B cell (primary cell): ENCODE results near the gene HELT. TPM values are rescaled to one million over a fixed set of nuclear protein-coding genes. Genes with fewer than 3 reads are reported as not detected.

Experiments
- ATAC-seq: fragments of 200-7000 bp; cut with Tn5 transposase; one replicate; pipeline ENCODE4 v1.10.0; 2021; ENCODE audit warnings: low read depth, mild to moderate bottlenecking, moderate number of reproducible peaks, moderate library complexity
- CTCF ChIA-PET: fragments of 350-600 bp; sonication (Branson Sonifier 250); formaldehyde crosslinking; loops from one replicate; lab custom pipeline; 2021; ENCODE audit warnings: antibody characterized with exemption, inconsistent platforms; lab: Charles Lee
- POLR2A ChIA-PET: fragments of 350-600 bp; sonication (Branson Sonifier 250); formaldehyde crosslinking; loops from one replicate; lab custom pipeline; 2021; ENCODE audit warnings: antibody characterized with exemption; lab: Charles Lee
- DNase-seq: peaks from one replicate; pipeline ENCODE4 v3.0.0; 2013
- H2AFZ ChIP-seq: 2 replicates; pipeline ENCODE4 v1.6.1; 2012; ENCODE audit warnings: mild to moderate bottlenecking, low read depth, low read length; ENCODE audit not compliant: insufficient read depth, poor library complexity, severe bottlenecking
- H3K27ac ChIP-seq, 2 donors: 1 replicate in 1 of 2; 2 replicates in 1 of 2; pipeline ENCODE4 v1.5.1; 2012 to 2013; ENCODE audit warnings: low read length in 2 of 2, mild to moderate bottlenecking in 2 of 2, moderate library complexity in 1 of 2
- H3K27me3 ChIP-seq, 4 experiments: fragments of 200-600 bp in 1 of 4; sonication (generic) in 1 of 4; replicated peaks in 1 of 4; 1 replicate in 2 of 4; 2 replicates in 2 of 4; pipeline versions ENCODE4 v1.6.1 to v1.7.0; 2013 to 2016; ENCODE audit warnings: low read length in 3 of 4, mild to moderate bottlenecking in 2 of 4, mixed read lengths in 1 of 4, moderate library complexity in 1 of 4; ENCODE audit not compliant: insufficient read depth in 4 of 4, control insufficient read depth in 3 of 4; ENCODE audit errors: control extremely low read depth in 1 of 4
- H3K36me3 ChIP-seq, 2 experiments: replicated peaks in 1 of 2; 1 replicate in 1 of 2; 2 replicates in 1 of 2; pipeline versions ENCODE4 v1.6.1 to v1.7.1; 2013; ENCODE audit warnings: low read length in 1 of 2; ENCODE audit not compliant: insufficient read depth in 2 of 2, control insufficient read depth in 1 of 2; ENCODE audit errors: control extremely low read depth in 1 of 2, extremely low read depth in 1 of 2
- H3K4me1 ChIP-seq, 2 donors: fragments of 200-600 bp in 1 of 2; sonication (generic) in 1 of 2; 1 replicate in 1 of 2; 2 replicates in 1 of 2; pipeline versions ENCODE4 v1.5.1 to v1.6.1; 2013 to 2017; ENCODE audit warnings: low read length in 2 of 2; ENCODE audit not compliant: control insufficient read depth in 2 of 2, insufficient read depth in 2 of 2
- H3K4me2 ChIP-seq: replicated peaks from 2 replicates; pipeline ENCODE3; 2012; ENCODE audit warnings: mild to moderate bottlenecking, low read depth, low read length; ENCODE audit not compliant: poor library complexity, severe bottlenecking
- H3K4me3 ChIP-seq, 5 experiments: fragments of 200-600 bp in 1 of 5; sonication (generic) in 1 of 5; 1 replicate in 3 of 5; 2 replicates in 2 of 5; pipeline versions ENCODE4 v1.5.1 to v1.7.0; 2011 to 2016; ENCODE audit warnings: low read length in 4 of 5, mild to moderate bottlenecking in 4 of 5, low read depth in 2 of 5, control low read depth in 1 of 5, moderate library complexity in 1 of 5; ENCODE audit not compliant: insufficient read depth in 1 of 5; ENCODE audit errors: control extremely low read depth in 1 of 5, extremely low read depth in 1 of 5
- H3K79me2 ChIP-seq: fragments of 200-600 bp; sonication (generic); one replicate; pipeline ENCODE4 v1.6.0; 2016; ENCODE audit warnings: low read length; ENCODE audit not compliant: control insufficient read depth, insufficient read depth
- H3K9ac ChIP-seq: fragments of 200-600 bp; sonication (generic); 2 replicates; pipeline ENCODE4 v1.6.1; 2017; ENCODE audit warnings: mild to moderate bottlenecking, low read length, moderate library complexity
- H3K9me3 ChIP-seq, 3 donors: one replicate each; pipeline versions ENCODE4 v1.6.1 to v1.7.1; 2013; ENCODE audit warnings: low read length in 2 of 3; ENCODE audit not compliant: control insufficient read depth in 2 of 3, insufficient read depth in 1 of 3; ENCODE audit errors: control extremely low read depth in 1 of 3
- H4K20me1 ChIP-seq: 2 replicates; pipeline ENCODE4 v1.6.0; 2012; ENCODE audit warnings: mild to moderate bottlenecking, low read length; ENCODE audit not compliant: insufficient read depth, control insufficient read depth, poor library complexity, severe bottlenecking
- H3K27ac Mint-ChIP-seq: one replicate; pipeline ENCODE4 v1.8.0; 2021; ENCODE audit warnings: mixed read lengths
- H3K27me3 Mint-ChIP-seq: one replicate; pipeline ENCODE4 v1.8.0; 2021; ENCODE audit warnings: mixed read lengths
- H3K4me1 Mint-ChIP-seq: one replicate; pipeline ENCODE4 v1.8.0; 2021; ENCODE audit warnings: mixed read lengths
- H3K4me3 Mint-ChIP-seq: one replicate; pipeline ENCODE4 v1.8.0; 2021; ENCODE audit warnings: mixed read lengths
- H3K9me3 Mint-ChIP-seq: one replicate; pipeline ENCODE4 v1.8.0; 2022; ENCODE audit warnings: mixed read lengths; ENCODE audit not compliant: insufficient read depth
- EZH2 ChIP-seq: IDR thresholded peaks from 2 replicates; pipeline ENCODE4 v1.6.1; 2012; ENCODE audit warnings: borderline replicate concordance, low read depth, mild to moderate bottlenecking, moderate library complexity, low read length; ENCODE audit not compliant: insufficient read depth, poor library complexity, severe bottlenecking
- WGBS: methylation state at CpG from one replicate; pipeline ENCODE4 v1.1.5; 2013; ENCODE audit warnings: missing lambda C conversion rate; ENCODE audit not compliant: insufficient coverage; 5-methylcytosine and 5-hydroxymethylcytosine counted together
- intact Hi-C: fragments of 100-400 bp; cut with micrococcal nuclease; formaldehyde crosslinking; loops from one replicate; pipeline ENCODE4 v1.10.0; 2022
- polyA plus RNA-seq: library from polyadenylated mRNA; depleted of rRNA; stranded (reverse); fragments of >200 nt; gene quantifications from 2 replicates; pipeline ENCODE4 v1.2.3, GENCODE V29; 2012
- total RNA-seq, 2 donors: library from RNA; stranded (reverse); fragments of 120-200 nt in 1 of 2; gene quantifications; 1 replicate in 1 of 2; 2 replicates in 1 of 2; pipeline versions ENCODE4 v1.2.3 to v1.2.4, GENCODE V29; 2013 to 2022
- TF ChIP-seq, protein P1 (sequence below): fragments of 200-600 bp; IDR thresholded peaks from one replicate; pipeline ENCODE4 v1.8.0; 2022; ENCODE audit warnings: antibody characterized with exemption, mild to moderate bottlenecking

Gene HELT
- total and polyA plus RNA-seq, 2 donors (not counting 1 experiment from before 2014, with no cell fraction given): not detected

DNA sequence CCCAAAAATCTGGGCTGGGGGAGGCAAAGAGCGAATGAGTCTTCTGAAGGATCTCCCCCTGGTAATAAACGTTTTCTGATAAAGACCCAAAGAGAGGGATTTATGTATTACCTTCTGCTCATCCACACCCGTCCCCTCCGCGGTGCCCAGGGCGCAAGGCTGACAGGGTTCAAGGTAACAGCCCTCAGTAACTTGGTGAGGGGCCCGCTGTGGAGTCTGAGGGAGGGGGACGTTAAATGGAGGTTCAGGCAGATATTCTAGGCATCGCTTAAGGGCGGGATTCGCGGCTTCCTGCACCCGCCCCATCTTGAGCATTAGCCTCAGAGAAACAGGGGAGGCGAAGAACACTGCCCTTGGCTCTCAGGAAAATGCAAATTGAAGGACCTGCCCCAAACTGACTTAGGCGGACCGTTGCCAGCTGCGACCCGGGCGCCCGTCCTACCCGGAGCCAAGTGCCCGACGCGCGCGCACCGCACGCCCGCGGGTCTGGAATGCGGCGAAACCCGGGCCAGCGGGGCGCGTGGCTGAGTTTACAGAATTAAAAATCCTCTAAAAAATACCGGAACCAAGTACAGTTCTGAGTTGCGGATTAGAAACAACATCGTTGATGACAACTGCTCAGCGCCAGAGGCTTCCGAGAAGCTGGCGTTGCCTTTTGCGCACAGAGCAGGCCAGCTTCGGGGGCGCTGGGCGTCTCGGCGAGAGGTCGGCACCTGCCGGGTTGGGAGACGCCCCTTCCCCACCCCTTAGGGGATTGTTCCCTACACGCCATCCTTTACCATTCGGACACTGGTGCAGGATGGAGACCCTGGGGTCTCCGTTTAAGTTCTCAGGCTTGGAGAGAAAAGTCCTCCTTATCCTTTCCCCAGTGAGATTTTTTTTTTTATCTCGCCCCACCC, 2.8 kb downstream of the HELT start:
- Histone ChIP-seq H3K4me1 (peaks cover 13 to 17% of the 10 kb centered on the region in 2 donors), H3K36me3 (no peaks in the 10 kb centered on the region), H4K20me1 (no peaks in the 10 kb centered on the region), H3K79me2 (no peaks in the 10 kb centered on the region), H3K9ac (no peak overlapping the region), H3K4me2 (no peak overlapping the region), H3K9me3 (no peaks in the 10 kb centered on the region), H3K27ac (no peak overlapping the region), H2AFZ (no peak overlapping the region), H3K4me3 (no peak overlapping the region), H3K27me3 (peaks cover 0 to 66% (median 37%) of the 10 kb centered on the region in 4 experiments)
- POLR2A ChIA-PET: no interaction called here
- peaks cover 68% of the 10 kb centered on the region for H3K27me3 Mint-ChIP-seq
- peaks cover 17% of the 10 kb centered on the region for H3K4me1 Mint-ChIP-seq
- H3K9me3 Mint-ChIP-seq: no peaks in the 10 kb centered on the region
- TF ChIP-seq, protein P1, sequence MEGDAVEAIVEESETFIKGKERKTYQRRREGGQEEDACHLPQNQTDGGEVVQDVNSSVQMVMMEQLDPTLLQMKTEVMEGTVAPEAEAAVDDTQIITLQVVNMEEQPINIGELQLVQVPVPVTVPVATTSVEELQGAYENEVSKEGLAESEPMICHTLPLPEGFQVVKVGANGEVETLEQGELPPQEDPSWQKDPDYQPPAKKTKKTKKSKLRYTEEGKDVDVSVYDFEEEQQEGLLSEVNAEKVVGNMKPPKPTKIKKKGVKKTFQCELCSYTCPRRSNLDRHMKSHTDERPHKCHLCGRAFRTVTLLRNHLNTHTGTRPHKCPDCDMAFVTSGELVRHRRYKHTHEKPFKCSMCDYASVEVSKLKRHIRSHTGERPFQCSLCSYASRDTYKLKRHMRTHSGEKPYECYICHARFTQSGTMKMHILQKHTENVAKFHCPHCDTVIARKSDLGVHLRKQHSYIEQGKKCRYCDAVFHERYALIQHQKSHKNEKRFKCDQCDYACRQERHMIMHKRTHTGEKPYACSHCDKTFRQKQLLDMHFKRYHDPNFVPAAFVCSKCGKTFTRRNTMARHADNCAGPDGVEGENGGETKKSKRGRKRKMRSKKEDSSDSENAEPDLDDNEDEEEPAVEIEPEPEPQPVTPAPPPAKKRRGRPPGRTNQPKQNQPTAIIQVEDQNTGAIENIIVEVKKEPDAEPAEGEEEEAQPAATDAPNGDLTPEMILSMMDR: no peak
- TF ChIP-seq EZH2: no peak
- intact Hi-C loops: no loop called here
- WGBS: 6% methylated on average over 43 of the region's 55 CpGs
- H3K27ac Mint-ChIP-seq: no peak overlapping the region
- H3K4me3 Mint-ChIP-seq: no peak overlapping the region
- CTCF ChIA-PET: interaction anchor here (1.1 kb wide), 1 partner anchor 21 kb away, joined by 3 read pairs; no protein-coding TSS in a partner anchor
- ATAC-seq (no peak), DNase-seq (no peak)

DNA sequence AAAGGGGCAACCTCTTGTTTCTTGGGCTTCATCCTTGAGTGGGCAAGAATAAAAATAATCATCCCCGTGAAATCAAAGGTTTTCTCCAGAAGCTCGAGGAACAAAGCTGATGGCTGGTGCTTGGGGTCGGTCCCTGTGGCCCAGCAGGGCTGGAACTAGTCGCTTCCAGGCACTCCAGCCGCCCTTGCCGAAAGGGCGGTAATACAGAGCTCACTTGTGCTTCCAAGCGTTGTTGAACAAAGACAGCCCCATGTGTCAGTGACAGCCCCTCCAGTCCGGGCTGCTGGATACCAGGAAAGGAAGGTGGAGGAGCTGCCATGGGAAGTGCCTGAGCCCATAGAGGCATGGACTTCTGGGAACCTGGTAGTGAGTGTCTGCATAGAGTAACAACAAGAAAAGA, 5.2 kb downstream of the HELT start:
- intact Hi-C loops: no loop called here
- Mint-ChIP-seq H3K27me3 (peaks cover 66% of the 10 kb centered on the region), H3K9me3 (no peaks in the 10 kb centered on the region), H3K4me1 (peaks cover 17% of the 10 kb centered on the region), H3K27ac (no peak overlapping the region), H3K4me3 (no peak overlapping the region)
- 56% methylated on average over 9 of the region's 9 CpGs for WGBS
- no peak overlapping the region for H3K4me3 ChIP-seq
- H3K27me3 ChIP-seq: peaks cover 0 to 51% (median 31%) of the 10 kb centered on the region in 4 experiments
- no peak for TF ChIP-seq EZH2
- TF ChIP-seq, protein P1: no peak
- H3K79me2 ChIP-seq: no peaks in the 10 kb centered on the region
- H3K9ac ChIP-seq: no peak overlapping the region
- ATAC-seq (no peak), DNase-seq (no peak)
- peaks cover 9 to 17% of the 10 kb centered on the region in 2 donors for H3K4me1 ChIP-seq
- H3K4me2 ChIP-seq: no peak overlapping the region
- ChIA-PET POLR2A (interaction anchor here (0.6 kb wide), 1 partner anchor 791 kb away, joined by 5 read pairs; no protein-coding TSS in a partner anchor), CTCF (interaction anchor here (1.9 kb wide), 1 partner anchor 16 kb away, joined by 5 read pairs; no protein-coding TSS in a partner anchor)
- no peaks in the 10 kb centered on the region for H4K20me1 ChIP-seq
- H2AFZ ChIP-seq: no peak overlapping the region
- H3K27ac ChIP-seq: no peak overlapping the region
- no peaks in the 10 kb centered on the region for H3K36me3 ChIP-seq
- no peaks in the 10 kb centered on the region for H3K9me3 ChIP-seq
